Measurements from ENCODE around the gene ANXA9. TPM values are rescaled to one million over a fixed set of nuclear protein-coding genes. Genes with fewer than 3 reads are reported as not detected.

ANXA9 gene
- polyA plus RNA-seq, 3 donors, result 0.15 to 12.8 (median 3.1) TPM

DNA sequence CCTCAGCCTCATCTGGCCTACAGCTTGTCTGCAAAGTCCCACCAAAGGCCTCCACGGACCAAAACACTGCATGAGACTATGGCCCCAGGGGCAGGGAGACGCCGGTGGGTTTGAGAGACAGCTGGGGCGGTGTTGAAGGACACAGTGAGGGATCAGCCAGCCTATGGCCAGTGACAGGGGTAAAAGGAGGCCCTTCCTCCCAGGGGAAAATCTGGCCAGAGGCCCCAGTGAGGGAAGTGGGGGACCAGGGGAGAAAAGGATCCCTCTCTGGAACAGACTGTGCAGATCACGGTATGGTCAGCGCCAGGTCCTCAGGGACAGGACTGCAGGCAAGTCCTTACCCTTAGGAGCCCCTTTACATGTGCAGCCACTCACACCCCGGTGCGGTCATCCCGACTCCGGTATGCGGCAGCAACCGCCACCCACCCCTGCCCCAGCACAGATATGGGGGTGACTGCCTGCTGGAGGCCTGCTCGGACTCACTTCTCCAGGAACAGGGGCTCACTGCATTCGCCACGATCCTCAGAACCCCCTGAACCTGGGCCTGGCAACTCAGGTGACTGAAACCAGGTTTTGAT, 8.7 kb upstream of the ANXA9 start:
- H3K27ac ChIP-seq (ENCODE audit: low read depth, low read length), result peak overlapping the region; percentile 29
- 8 to 20% (median 14%) methylated on average over 15 of the region's 15 CpGs for WGBS, 3 donors

DNA sequence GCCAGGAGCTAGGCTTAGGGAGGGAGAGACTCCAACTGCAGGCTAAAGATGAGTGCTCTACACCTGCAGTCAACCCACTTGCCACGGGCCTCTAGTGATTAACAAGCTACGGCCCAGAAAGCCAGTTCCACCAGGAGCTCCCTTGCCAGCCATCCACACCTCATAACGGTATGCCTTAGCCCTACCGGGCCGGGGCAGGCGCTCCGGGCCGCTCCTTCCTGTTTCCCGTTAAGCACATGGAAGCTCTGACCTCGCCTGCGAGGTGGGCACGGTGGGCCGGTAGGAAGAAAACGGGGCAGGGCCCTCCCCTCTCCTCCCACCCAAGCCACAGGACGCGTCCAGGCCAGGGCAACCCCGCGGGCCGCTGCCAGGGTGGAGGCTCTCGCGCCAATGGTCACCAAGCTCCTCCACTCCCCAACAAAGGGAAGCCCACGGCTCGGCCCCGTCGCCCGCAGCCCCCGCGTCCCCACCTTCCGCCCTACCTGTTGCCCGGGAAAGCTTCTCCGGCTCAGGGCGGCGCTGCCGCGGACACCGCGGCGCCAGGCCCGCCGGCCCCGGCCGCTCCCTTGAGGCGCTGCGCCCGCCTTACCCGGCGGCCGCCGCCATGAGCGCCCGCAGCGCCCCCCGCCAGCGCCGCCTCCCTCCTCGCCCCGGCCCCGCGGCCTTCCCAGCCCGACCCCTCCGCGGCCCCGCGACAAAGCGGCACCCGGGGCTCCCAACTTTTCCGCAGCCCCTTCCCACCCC, 8.1 kb upstream of the ANXA9 start:
- WGBS, 3 donors, result 0 to 1% (median 0%) methylated on average over 43 to 67 of the region's 67 CpGs
- peak overlapping the region; percentile 29 for H3K27ac ChIP-seq (ENCODE audit: low read depth, low read length)

DNA sequence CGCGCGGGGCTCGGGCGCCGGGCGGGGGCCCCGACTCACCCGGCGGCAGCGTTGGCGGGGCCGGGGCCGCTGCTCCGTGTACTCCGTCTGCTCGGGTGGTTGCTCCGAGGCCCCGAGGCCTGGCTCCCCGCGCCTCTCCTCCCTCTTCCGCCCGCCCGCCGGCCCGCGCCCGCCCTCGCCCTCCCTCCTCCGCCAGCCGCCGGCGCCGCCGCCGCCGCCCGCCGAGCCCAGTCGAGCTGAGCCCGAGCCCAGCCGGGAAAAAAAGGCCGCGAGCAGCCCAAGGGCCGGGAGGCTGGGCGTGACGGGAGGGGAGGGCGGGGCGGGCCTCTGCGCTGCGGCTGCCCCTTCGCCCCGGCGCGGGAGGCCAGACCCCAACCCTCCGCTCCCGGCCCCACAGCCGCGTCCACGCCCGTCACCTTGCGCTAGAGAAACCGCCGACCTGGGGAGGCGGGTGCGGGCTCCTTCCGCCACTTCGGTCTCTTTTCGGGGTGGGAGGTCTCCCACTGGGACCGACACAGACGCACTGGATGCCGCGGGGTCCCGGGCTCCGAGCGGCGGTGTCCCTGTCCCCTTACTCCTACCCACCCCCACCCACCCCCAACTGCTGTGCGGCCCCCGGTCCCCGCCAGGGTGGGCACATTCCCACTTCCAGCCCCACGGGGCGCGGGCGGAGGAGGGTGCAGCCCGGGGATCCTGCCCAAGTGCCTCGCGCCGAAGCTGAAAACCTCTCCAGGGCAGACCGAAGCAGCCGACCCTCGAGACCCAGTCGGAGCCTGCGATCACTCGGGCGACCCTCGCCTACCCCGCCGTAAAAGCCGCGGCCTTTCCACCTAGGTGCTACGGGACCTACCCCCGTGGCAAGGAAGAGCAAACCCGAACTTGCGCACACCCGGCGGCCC, 7.3 kb upstream of the ANXA9 start, which contains the start of gene CERS2:
TSS of gene CERS2 (minus strand) at position 256 of the 899 bp plus-strand sequence. CDS start 5,745 bp downstream, outside the sequence.
- H3K27ac ChIP-seq (ENCODE audit: low read depth, low read length), result peak within 1 kb of the TSS; percentile 67
- WGBS, 3 donors, result 5 to 7% (median 6%) methylated on average over 68 to 94 of the region's 106 CpGs

DNA sequence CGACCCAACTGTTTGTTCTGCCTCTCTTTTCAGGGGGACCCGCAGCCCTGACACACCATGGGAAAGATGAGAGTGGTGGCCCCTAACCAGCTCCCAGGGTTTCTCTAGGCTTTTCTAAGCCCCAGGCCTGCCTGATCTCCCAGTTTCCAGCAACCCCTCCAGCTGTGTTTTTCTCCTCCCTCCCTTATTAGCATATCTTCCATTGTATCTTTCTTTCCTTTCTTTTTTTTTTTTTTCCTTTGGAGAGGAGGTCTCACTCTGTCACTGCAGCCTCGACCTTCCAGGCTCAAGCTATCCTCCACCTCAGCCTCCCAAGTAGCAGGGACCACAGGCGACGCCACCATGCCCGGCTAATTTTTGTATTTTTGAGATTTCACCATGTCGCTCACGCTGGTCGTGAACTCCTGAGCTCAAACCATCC, 5.7 kb upstream of the ANXA9 start:
- H3K27ac ChIP-seq (ENCODE audit: low read depth, low read length), result no peak overlapping the region
- WGBS, 3 donors, result 87 to 92% (median 90%) methylated on average over 9 of the region's 9 CpGs

DNA sequence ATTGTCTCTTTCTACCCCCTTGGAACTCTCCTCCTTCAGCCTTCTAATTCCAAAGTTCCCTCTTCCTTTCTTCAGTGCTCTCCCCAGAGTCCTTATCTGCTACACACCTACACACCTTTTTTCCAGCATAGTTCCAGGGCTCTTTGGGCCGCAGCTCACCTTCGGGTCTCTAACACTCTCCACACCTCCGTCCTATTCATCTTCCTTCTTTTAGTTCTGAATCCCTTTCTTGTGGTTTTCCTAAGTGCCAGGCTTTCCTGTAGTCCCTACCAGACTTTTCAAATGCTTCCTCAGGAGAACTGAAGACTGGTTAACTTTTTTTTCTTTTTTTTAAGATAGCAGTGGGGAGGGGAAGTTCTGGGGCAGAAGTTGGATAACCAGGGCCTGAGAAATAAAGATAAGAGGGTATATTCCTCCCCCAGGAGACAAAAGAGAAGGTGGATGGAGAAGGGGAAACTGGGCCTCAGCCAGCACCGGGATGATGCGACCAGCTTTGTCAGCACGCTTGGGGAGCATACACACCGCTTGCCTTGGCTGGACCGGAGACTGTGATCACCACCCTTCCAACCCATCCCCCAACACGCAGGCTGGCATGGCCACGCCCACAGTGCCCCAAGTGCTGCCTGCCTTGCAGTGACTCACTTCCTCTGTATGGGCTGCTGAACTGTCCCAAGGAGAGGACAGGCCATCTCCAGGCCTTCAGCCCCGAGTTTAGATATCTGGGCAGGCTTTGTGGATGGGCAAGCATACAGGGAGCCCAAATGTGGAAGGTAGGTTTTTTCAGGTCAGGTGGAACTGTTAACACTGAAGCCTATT, 5.0 kb upstream of the ANXA9 start:
- H3K27ac ChIP-seq (ENCODE audit: low read depth, low read length), result no peak overlapping the region
- 45 to 70% (median 48%) methylated on average over 11 of the region's 11 CpGs for WGBS, 3 donors

DNA sequence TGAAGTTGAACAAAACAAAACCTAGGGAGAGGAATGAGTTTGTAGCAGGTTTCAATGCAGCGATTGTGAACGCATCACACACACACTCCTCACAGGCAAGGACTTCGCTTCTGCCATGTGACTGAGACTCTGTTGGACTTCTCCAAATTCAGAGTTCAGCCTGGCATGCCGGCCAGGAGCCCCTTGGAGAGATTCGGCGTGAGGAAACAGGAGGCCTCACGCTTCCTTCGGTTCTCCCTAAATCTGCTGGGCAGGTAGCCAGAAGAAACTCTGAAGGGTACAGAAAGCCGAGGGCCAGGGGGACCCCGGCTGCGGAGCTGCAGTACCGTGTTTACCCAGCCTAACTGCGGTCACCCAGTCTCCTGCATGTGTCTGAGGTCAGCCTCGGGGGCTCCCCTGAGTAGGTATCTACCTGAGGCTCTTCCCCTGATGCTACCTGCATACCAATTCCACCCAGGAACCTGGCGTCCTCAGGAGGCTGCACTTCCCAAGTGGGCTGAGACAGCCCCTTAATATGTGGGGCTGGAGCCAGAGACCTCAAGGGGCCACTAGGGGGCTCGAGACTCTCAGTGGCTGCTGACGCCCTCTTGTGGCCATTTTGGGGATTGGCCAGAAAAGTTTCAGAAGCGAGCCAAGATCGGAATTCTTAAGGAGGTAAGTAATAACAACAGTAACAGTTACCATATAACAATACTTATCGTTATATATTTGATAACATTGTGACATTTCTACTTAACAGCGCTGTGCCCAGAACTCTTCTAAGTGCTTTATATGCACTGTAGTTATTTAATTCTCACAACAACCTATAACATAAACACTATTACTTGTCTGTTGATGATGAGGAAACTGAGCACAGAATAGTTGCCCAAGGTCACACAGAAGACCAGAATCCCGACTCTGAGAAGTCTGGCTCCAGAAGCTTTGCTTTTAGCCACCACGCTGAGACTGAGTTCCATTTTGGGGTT, 2.7 kb upstream of the ANXA9 start:
- WGBS, 3 donors, result 18 to 23% (median 18%) methylated on average over 23 of the region's 23 CpGs
- H3K27ac ChIP-seq (ENCODE audit: low read depth, low read length), result no peak overlapping the region

DNA sequence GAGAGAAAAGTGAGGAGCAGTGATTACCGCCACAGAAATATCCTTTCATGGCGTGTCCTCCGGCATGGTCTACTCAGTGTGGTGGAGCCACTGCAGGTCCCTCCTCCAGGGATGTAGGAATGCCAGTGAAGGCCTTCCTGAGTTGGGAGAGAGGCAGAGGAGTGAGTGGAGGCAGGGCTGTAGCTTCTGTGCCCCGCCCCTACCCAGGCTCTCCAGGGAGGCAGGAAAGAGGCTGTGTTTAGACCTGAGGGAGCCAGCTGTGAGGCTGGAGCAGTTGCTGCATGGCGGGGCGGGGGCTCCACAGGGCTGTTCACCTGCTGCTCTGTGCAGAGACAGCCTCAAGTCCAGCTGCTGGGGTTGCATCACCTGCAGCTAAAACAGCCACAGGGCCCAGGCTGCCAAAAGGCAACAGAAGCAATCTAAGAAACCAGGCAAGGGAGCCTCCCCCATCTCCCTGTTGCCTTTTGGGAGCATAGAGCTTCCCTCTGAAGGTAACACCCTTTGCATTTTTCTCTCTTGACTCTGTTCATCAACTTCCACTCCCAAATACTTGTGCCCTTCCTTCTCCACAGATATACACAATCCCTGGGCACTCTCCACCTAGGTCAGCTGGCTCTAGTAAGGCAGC, 801 bp upstream of the ANXA9 start:
- WGBS, 3 donors, result 73 to 84% (median 80%) methylated on average over 6 of the region's 6 CpGs
- no peak overlapping the region for H3K27ac ChIP-seq (ENCODE audit: low read depth, low read length)

DNA sequence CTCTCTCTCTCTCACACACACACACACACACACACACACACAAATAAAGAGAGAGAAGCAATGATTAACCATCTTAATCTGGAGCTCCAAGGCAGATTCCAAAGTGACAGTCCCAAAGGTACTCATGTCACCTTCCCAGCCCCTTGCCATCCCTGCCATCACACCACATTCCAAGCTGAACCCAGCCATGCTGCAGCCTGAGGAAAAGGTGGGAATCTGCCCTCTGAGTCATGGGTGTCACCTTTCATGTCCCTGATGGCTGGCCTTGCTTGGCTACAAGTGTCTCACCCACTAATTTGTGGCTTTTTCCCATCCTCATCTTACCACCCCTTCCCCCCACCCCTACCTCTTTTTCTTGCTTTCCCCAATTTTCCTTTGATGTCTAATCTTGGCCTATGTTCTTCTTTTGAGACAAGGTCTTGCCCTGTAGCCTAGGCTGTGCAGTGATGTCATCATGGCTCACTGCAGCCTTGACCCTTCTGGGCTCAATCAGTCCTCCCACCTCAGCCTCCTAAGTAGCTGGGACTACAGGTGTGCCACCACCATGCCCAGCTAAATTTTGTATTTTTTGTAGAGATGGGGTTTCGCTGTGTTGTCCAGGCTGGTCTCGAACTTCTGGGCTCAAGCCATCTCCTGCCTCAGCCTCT, 3.2 kb downstream of the ANXA9 start:
- WGBS, 3 donors, result 92 to 98% (median 96%) methylated on average over 2 of the region's 2 CpGs
- H3K27ac ChIP-seq (ENCODE audit: low read depth, low read length), result no peak overlapping the region

DNA sequence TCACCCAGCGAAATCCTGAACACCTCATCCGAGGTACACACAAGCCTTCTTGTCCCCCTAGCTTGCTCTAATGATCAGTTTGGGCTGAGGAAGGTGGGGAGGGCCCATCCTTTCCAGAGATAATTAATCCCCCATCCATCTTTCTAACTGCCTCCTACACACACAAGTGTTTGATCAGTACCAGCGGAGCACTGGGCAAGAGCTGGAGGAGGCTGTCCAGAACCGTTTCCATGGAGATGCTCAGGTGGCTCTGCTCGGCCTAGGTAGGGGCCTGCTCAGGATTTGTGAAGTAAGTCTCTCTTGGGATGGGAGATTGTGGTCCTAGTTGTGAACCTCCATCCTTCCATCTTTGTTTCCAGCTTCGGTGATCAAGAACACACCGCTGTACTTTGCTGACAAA, 5.8 kb downstream of the ANXA9 start:
- 76 to 89% (median 86%) methylated on average over 7 of the region's 7 CpGs for WGBS, 3 donors
- H3K27ac ChIP-seq (ENCODE audit: low read depth, low read length), result no peak overlapping the region

DNA sequence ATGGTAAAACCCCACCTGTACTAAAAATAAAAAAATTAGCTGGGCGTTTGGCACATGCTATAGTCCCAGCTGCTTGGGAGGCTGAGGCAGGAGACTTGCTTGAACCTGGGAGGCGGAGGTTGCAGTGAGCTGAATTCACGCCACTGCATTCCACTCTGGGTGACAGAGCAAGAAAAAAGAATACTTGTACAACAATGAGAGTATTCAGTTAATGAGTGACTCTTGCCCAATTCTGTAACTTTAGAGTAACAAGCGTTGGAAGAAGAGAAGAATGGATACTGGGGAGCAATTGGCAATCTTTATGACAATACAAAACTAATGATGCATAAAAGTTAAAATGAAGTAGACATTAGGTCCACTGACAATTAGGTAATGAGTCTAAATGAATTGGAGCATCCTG, 10.5 kb downstream of the ANXA9 start:
- WGBS, 3 donors, result 54 to 84% (median 78%) methylated on average over 4 of the region's 4 CpGs
- H3K27ac ChIP-seq (ENCODE audit: low read depth, low read length), result no peak overlapping the region

DNA sequence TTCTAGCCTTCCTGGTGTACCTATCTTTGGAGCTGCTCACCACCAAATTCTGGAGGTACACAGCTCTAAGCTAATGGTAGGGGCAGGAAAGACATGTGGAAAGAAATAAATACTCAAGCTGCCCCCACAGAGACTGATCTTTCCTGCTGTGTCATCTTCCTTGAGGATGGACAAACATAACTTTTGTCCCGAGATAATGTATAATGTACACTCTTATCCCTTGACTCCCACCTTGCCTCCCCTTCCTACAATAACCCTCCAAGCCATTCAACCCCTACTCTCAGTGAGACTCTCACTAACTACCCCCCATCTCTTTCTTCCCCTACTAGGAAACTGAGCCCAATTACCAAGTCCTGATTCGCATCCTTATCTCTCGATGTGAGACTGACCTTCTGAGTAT, 12.2 kb downstream of the ANXA9 start:
- 74 to 83% (median 80%) methylated on average over 3 of the region's 3 CpGs for whole genome bisulfite sequencing, 3 donors
- H3K27ac ChIP-seq (ENCODE audit: low read depth, low read length), result no peak overlapping the region

DNA sequence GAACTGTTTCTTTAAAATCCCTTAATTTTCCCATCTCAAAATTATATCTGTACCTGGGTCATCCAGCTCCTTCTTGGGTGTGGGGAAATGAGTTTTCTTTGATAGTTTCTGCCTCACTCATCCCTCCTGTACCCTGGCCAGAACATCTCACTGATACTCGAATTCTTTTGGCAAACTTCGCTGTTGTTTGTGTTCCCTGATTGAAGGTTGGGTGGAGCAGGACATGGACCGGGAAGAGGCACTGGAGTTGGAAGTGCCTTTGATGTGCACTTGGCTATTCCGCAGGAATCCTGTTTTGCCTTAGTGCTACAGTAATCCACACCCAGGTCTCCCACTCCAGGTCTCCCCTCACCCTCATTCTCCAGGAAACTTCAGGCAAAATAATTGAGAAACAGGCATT, 13.4 kb downstream of the ANXA9 start:
- no peak overlapping the region for H3K27ac ChIP-seq (ENCODE audit: low read depth, low read length)
- WGBS, 3 donors, result 37 to 58% (median 41%) methylated on average over 4 of the region's 4 CpGs

DNA sequence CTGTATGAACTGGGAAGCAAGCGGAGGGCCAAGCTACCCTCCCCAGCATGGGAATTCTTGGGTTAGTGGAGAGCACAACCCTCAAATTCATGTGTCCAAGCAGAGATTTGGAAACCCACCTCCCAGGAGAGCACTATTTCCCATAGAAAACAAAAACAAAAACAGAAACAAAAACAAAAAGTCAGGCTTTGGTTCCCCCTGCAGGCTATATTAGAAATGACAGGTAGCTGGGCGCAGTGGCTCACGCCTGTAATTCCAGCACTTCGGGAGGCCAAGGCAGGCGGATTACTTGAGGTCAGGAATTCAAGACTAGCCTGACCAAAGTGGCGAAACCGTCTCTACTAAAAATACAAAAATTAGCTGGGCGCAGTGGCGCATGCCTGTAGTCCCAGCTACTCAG, 13.8 kb downstream of the ANXA9 start:
- H3K27ac ChIP-seq (ENCODE audit: low read depth, low read length), result no peak overlapping the region

DNA sequence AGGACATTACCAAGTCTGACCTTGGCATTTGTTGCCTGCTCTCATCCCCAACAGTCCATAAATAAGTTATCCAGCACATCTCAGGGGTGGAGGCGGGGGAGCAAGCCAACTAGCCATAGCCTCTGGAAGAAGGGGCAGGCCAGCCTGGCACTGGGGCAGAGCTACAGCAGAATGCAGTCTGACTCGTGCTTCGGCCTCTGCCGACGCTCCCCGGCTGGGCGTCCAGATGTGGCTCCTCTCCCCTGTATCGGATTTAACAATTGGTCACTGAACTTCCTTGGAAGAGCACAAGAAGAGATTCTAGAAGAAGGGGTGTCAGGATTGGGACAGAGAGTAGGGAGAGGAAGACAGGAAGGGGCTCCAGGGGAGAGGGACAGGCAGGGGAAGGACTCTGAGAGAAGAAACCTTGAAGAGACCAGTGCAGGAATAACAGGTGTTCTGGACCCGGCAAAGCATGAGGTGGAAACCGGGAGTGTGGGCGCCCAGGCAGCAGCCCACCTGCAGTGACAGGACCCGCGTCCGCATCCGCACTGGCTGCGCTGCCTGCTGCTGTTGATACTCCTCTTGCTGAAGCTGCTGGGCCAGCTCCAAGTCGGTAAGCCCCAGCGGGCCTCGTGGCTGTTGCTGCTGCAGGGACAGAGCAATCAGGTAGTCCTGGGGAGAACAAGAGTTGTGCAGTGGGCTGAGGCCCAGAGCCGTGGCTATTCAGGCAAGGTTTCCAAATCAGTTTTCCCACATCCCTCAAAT, 15.2 kb downstream of the ANXA9 start:
- H3K27ac ChIP-seq (ENCODE audit: low read depth, low read length), result no peak overlapping the region
- WGBS, 3 donors, result 88 to 91% (median 88%) methylated on average over 17 to 20 of the region's 20 CpGs

More for the DNA sequence above, 13.8 kb downstream of the ANXA9 start:
- 35 to 47% (median 39%) methylated on average over 9 of the region's 9 CpGs for WGBS, 3 donors

DNA sequence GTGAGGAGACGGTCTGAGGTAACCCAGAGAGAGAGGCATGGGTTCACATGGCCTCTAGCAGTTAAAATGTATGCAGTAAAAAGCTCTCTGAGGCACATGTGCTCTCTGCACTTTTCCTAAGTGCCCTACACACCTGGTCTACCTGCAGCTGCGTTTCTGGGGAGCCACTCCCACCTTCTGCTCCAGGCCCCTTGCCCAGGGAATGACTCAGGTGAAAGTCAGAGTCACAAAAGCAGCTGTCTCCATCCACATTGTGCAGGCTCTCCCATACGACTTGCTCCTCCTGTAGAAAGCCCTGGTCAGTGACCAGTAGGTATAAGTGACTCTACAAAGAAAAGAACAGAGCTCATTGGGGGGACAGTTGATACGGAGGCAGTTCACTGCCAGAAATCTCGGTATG, 15.9 kb downstream of the ANXA9 start:
- 64 to 77% (median 66%) methylated on average over 5 of the region's 5 CpGs for WGBS, 3 donors
- H3K27ac ChIP-seq (ENCODE audit: low read depth, low read length), result no peak overlapping the region

Measured in adipose tissue (tissue), 3 donors.